Measurements from ENCODE around the gene LY6G6C. TPM values are rescaled to one million over a fixed set of nuclear protein-coding genes. Genes with fewer than 3 reads are reported as not detected.

Gene LY6G6C
- polyA plus RNA-seq, 3 donors = 0.16 TPM; not detected in 2

GRCh38 chr6:31729979-31730630, 8.6 kb upstream of the LY6G6C start:
- no peak overlapping the region for H3K27ac ChIP-seq (ENCODE audit: low read depth, low read length)
- 2 to 10% (median 3%) methylated on average over 46 of the region's 46 CpGs for WGBS, 3 donors

GRCh38 chr6:31729515-31729978, 8.0 kb upstream of the LY6G6C start:
- no peak overlapping the region for H3K27ac ChIP-seq (ENCODE audit: low read depth, low read length)
- WGBS, 3 donors = 0 to 1% (median 1%) methylated on average over 28 to 29 of the region's 29 CpGs

DNA sequence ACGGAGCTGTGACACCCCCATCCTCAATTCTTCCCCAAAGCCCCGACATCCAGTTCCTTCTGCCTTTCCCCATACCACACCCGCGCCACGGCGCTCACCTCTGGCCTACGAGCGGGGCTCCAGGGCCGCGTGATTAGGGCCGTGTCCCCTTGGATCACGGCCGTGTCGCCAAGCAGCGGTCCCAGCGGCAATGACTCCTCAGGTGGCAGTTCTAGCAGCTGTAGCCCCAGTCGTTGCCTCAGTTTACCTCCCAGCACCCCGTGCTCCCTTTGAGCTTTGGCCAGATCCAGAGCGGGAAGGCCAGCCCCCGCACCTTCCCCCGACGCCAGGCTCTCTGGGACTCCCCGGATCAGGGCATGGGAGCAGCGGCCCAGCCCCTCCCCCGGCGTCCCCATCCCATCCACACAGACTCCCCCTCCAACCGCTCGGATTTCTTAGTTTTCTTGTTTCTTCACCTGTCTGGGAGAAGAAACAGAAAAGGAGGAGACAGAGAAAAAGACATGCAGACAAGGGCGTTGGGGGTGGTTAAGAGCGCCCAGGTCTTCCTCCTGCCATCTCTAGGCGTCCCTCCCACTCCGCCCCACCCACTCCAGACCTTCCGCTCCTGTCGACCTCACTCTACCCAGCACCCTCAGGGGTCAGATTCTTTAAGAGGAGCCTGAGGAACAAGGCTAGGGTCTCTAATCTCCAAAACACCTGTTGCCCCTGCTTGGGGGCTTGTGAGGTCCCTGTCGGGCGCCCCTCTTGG, 7.4 kb upstream of the LY6G6C start, which contains the start of gene DDAH2:
Gene DDAH2 (minus strand): TSS at position 533 of the 748 bp plus-strand sequence. CDS start 138 bp downstream, at position 395.
- peak within 1 kb of the TSS; percentile 17 for H3K27ac ChIP-seq (ENCODE audit: low read depth, low read length)
- 17 to 19% (median 17%) methylated on average over 36 of the region's 36 CpGs for WGBS, 3 donors

DNA sequence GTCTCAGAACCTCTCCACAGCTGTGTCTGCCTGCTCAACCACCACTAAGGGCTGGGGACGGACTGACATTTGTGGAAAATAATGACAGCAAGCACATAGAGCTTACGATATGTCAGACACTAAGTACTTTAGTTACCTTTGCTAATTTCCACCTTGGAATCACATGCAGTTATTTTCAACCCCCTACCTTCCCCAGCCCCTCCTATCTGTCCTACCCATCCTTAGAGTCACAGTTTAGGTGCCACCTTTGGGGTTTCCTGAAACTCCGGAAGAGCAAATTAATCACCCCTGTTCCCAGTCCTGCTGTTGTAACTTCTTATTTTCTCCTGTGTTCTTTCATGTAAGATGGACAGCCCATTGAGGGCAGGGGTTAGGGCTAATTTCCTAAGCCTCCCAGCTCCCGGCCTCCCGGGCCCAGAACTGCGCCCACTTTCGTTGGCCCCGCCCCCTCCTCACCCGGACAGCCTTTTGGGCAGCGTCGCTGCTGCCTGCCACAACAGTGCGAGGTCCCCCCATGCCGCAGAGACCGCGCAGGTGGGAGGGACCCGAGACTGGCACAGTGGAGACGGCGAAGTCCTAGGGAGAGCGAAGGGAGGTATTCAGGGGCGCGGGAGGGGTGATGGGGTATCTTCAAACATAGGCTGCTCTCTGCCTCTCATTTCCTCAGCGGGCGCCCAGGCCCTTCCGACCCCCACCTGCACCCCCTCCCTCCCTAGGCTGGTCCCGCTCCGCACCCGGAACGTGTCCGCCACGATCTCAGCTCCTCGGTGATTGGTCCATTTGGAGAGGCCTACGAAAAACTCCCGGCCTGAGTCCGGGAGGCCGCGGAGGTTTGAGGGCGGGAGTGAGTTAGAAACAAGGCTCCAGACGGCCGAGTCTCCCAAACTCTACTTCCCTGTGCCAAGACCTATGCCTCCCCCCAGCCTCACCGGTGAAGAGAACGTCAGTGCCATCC, 6.4 kb upstream of the LY6G6C start:
- 67 to 74% (median 71%) methylated on average over 40 to 41 of the region's 41 CpGs for WGBS, 3 donors
- peak overlapping the region; percentile 17 for H3K27ac ChIP-seq (ENCODE audit: low read depth, low read length)

DNA sequence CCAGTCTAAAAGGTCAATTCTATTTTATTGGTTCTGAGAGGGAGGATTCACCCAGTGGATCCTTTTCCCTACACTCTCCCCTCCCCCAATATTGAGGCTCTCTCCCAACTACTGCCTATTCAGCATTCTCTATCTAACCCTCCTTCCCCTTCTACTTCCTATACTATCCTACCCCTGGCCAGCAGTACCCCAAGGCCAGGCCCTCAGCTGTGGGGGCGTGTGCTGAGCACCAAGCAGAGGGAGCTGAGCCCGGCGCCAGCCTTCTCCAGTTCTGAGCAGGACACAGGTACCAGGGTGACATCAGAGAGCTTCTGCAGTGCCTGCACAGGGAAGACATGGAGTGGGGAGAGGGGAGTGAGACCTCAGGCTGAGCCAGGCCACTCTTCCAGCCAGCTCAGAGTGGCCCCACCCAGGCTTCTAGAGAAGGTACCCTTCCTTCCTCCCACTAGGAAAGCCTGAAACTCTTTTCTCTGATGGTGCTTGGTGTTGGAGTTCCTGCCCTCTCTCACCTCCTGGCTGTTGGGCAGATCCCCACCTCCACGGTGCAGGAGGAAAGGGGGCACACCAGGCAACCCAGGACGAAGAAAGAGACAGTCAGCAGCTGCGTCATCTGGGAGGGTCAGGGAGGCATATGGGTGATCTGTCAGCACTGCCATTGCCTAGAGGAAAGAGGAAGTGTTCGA, 5.6 kb upstream of the LY6G6C start:
- no peak overlapping the region for H3K27ac ChIP-seq (ENCODE audit: low read depth, low read length)
- 62 to 72% (median 63%) methylated on average over 7 of the region's 7 CpGs for WGBS, 3 donors

DNA sequence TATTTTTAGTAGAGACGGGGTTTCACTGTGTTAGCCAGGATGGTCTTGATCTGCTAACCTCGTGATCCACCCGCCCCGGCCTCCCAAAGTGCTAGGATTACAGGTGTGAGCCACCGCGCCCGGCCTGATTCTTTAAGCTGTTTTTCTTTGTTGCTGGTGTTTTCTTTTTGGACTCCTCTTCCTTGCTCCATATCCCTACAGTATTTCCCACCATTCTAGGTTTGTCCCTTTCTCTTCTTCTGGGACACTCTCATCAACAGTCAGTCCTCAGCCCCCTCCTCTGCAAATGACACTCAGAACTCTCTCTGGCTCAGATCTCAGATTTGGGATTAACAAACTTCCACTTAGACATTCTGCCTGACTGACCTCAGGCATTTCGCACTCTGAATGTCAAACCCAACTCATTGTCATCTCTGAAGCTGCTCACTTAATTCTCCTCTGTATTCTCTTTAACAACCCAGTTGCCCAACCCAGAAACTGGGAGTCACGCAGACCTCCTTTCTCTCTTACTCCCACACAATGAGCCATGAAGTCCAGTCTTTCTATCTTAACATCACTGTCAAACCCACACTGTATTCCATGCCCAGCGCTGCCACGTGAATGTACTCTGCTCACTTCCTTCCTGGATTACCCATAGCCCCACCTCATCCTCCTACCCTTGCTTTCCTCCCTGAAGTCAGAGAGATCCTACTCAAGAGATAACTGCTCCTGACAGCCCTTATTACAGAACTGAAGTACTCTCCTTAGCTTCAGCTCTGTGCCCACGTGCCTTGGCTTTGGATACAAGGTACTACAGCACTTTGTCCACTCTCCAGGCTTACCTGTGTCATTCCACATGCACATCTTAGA, 4.2 kb upstream of the LY6G6C start:
- H3K27ac ChIP-seq (ENCODE audit: low read depth, low read length) = no peak overlapping the region

DNA sequence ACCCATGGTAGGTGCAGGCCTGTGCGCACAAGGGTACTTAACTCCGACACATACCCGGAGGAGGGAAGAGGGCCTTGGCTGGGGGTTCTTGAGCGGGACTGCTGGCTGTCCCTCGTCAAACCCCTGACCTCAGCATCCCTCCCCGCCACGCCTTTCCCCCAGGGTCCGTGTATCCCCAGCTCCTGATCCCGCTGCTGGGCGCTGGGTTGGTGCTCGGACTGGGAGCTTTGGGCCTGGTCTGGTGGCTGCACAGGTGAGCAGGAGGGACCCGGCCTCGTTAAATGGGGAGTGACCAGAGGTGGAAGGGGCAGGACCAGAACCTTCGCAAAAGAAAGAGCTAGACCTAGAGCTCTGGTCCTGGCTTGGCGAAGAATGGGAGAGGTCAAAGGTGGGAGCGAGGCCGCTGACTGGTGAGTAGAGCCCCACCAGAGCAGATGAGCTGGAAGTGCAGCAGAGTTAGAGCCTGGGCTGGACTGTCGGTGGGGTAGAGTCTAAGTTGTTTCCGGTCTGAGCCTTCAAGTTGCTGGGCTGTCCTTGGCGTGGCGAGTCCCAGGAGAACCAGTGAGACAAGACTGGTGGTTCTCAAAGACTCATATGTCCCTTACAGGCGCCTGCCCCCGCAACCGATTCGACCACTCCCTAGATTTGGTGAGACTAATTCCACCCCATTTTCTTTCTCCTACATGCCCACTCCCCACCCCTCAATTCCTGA, 2.6 kb upstream of the LY6G6C start:
- H3K27ac ChIP-seq (ENCODE audit: low read depth, low read length) = no peak overlapping the region
- 84% methylated on average over 20 to 25 of the region's 25 CpGs for WGBS, 3 donors

More for the DNA sequence above, 4.2 kb upstream of the LY6G6C start:
- WGBS, 3 donors = 79 to 87% (median 83%) methylated on average over 12 of the region's 12 CpGs

DNA sequence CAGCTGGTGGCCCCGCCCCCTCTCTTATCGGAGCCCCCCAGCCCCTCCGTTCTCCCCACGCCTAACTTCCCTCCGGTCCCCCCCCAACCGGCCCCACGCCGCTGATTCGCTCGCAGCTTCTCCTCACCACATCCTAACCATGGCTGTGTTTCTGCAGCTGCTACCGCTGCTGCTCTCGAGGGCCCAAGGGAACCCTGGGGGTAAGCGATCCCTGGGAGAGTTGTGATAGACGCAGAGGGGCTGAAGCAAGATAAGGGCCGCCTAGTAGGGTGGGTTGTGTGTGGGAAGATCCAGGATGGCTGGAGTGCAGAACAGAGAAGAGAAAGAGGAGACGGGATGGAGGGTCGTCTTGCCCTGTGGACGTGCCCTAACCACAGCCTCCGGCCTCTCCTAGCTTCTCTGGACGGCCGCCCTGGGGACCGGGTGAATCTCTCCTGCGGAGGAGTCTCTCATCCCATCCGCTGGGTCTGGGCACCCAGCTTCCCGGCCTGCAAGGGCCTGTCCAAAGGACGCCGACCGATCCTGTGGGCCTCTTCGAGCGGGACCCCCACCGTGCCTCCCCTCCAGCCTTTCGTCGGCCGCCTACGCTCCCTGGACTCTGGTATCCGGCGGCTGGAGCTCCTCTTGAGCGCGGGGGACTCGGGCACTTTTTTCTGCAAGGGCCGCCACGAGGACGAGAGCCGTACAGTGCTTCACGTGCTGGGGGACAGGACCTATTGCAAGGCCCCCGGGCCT, 1.9 kb upstream of the LY6G6C start, which contains the start of gene MPIG6B:
Gene MPIG6B (plus strand): TSS at position 129 of the 735 bp plus-strand sequence. CDS start 11 bp downstream, at position 140.
- 60 to 77% (median 67%) methylated on average over 41 to 46 of the region's 46 CpGs for WGBS, 3 donors
- no peak within 1 kb of the TSS for H3K27ac ChIP-seq (ENCODE audit: low read depth, low read length)

GRCh38 chr6:31722173-31722572, 627 bp upstream of the LY6G6C start:
- no peak overlapping the region for H3K27ac ChIP-seq (ENCODE audit: low read depth, low read length)
- 85 to 95% (median 90%) methylated on average over 3 of the region's 3 CpGs for WGBS, 3 donors

- 80 to 84% (median 81%) methylated on average over 5 of the region's 5 CpGs for WGBS, 3 donors
- no peak overlapping the region for H3K27ac ChIP-seq (ENCODE audit: low read depth, low read length)
Observed at GRCh38 chr6:31720196-31720770, 1.3 kb downstream of the LY6G6C start.

GRCh38 chr6:31719001-31719400, 2.5 kb downstream of the LY6G6C start:
- no peak overlapping the region for H3K27ac ChIP-seq (ENCODE audit: low read depth, low read length)
- 80 to 91% (median 84%) methylated on average over 5 to 6 of the region's 6 CpGs for WGBS, 3 donors

GRCh38 chr6:31718265-31718664, 3.3 kb downstream of the LY6G6C start:
- H3K27ac ChIP-seq (ENCODE audit: low read depth, low read length) = no peak overlapping the region
- WGBS, 3 donors = 63 to 85% (median 84%) methylated on average over 1 of the region's 1 CpG

- 58 to 81% (median 69%) methylated on average over 10 of the region's 10 CpGs for WGBS, 3 donors
- no peak overlapping the region for H3K27ac ChIP-seq (ENCODE audit: low read depth, low read length)
Observed at GRCh38 chr6:31717499-31718222, 3.9 kb downstream of the LY6G6C start.

- WGBS, 3 donors = 75 to 80% (median 76%) methylated on average over 16 of the region's 16 CpGs
- no peak within 1 kb of the TSS for H3K27ac ChIP-seq (ENCODE audit: low read depth, low read length)
Observed at GRCh38 chr6:31715022-31715958, 6.3 kb downstream of the LY6G6C start, which contains the start of gene LY6G6D. Gene LY6G6D, plus strand, starts transcription at chr6:31715348. Its CDS starts 8 bp downstream, at chr6:31715356.
